ENCODE data around the gene CFAP99.

Gene CFAP99

GRCh38 chr4:2432004-2432403 lies 13.2 kb downstream of the CFAP99 start:
- no peak for DNase-seq

- no peak for DNase-seq
Measured at GRCh38 chr4:2432991-2433530, 14.3 kb downstream of the CFAP99 start.

GRCh38 chr4:2433609-2434350 lies 15.0 kb downstream of the CFAP99 start:
- no peak for DNase-seq

- no peak for DNase-seq
Measured at GRCh38 chr4:2434420-2434819, 15.7 kb downstream of the CFAP99 start.

GRCh38 chr4:2436301-2436700 lies 17.5 kb downstream of the CFAP99 start:
- no peak for DNase-seq

GRCh38 chr4:2436761-2437474 lies 18.2 kb downstream of the CFAP99 start:
- no peak for DNase-seq

- DNase-seq, result no peak
Measured at GRCh38 chr4:2437475-2438215, 18.9 kb downstream of the CFAP99 start.

GRCh38 chr4:2438822-2439718 lies 20.3 kb downstream of the CFAP99 start:
- DNase-seq, result no peak

GRCh38 chr4:2441393-2442174 lies 22.8 kb downstream of the CFAP99 start:
- DNase-seq, result peak; percentile 63

GRCh38 chr4:2442175-2442993 lies 23.6 kb downstream of the CFAP99 start:
- DNase-seq, result no peak

- DNase-seq, result no peak
Measured at GRCh38 chr4:2443061-2443730, 24.4 kb downstream of the CFAP99 start.

GRCh38 chr4:2443956-2444740 lies 25.4 kb downstream of the CFAP99 start:
- DNase-seq, result no peak

- no peak for DNase-seq
Measured at GRCh38 chr4:2445130-2445529, 26.4 kb downstream of the CFAP99 start.

- no peak for DNase-seq
Measured at GRCh38 chr4:2445571-2445970, 26.8 kb downstream of the CFAP99 start.

GRCh38 chr4:2446656-2447564 lies 28.2 kb downstream of the CFAP99 start:
- DNase-seq, result no peak

- no peak for DNase-seq
Measured at GRCh38 chr4:2448589-2448988, 29.8 kb downstream of the CFAP99 start.

GRCh38 chr4:2449051-2449450 lies 30.3 kb downstream of the CFAP99 start:
- no peak for DNase-seq

All from NCI-H526 treated with DMSO at 0.1 percent for 48 hours (cell line).